Measurements from ENCODE around the gene C4BPB.

C4BPB gene

DNA sequence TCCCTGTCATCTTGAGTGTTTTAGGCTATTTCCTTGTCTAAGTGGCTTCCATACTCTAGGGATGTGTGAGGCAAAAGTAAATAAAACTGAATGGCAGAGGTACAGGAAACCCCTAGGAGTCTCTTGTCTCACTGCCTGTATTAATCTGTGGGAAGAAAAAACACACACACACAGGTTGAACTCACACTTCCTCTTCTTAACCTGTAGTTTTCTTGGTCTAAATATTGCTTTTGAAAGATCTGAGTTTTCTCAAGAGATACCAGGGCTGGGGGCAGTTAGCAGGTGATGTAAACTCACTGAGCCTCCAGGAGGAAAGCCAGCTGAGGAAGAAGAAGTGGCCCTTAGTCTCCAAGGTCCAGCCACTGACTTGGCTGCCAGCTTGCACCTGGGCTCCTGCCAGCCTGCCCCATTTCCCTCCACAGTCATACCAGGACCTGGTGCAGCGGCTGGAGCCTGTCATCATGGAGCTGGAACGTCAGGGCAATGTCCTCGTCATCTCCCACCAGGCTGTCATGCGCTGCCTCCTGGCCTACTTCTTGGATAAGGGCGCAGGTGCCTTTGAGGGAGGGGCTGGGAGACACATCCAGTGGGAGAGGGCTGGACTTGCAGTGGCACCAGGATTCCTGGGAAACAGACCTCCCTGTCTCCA lies 18.7 kb upstream of the C4BPB start:
- Histone ChIP-seq H3K9ac (no peak overlapping the region), H3K4me1 (peaks cover 8 to 16% (median 12%) of the 10 kb centered on the region in 10 experiments; a peak in 18 of 20 replicates), H3K4me2 (peak overlapping the region in 5 of 11 experiments; percentile 25 to 61 (median 49); a peak in 7 of 22 replicates), H4K20me1 (no peaks in the 10 kb centered on the region), H3K27me3 (no peaks in the 10 kb centered on the region), H3K4me3 (no peak overlapping the region), H3K27ac (no peak overlapping the region), H3K9me3 (replicated peaks in 1 of 11) (no peaks in the 10 kb centered on the region), H3K36me3 (no peaks in the 10 kb centered on the region)
- TF ChIP-seq Cebpa-rat (IDR thresholded peaks at IDR 0.05): no peak

DNA sequence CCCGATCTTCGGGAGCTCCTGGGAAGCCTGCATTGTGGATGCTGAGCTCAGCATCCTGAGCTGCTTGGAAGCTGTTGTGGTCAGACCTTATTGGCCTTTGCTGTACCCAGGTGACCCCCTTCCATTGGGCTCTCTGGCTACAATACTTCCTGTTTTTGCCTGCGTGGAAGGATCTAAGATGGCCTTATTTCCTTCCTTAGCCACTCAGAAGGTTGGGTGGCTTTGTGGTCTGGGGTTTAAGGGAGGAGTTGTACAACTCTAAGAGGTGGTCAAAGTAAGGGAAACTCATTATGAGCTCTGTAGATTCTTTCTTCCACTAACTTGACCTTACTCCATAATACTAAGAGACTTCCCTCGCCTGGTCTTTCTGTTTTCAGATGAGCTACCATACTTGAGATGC lies 17.8 kb upstream of the C4BPB start:
- Histone ChIP-seq H4K20me1 (no peaks in the 10 kb centered on the region), H3K9me3 (replicated peaks in 1 of 11) (no peaks in the 10 kb centered on the region), H3K36me3 (no peaks in the 10 kb centered on the region), H3K27ac (no peak overlapping the region), H3K27me3 (no peaks in the 10 kb centered on the region), H3K4me1 (peaks cover 8 to 16% (median 12%) of the 10 kb centered on the region in 10 experiments; a peak in 18 of 20 replicates), H3K4me3 (no peak overlapping the region), H3K4me2 (peak overlapping the region; percentile 25 to 61 (median 35); a peak in 19 of 22 replicates), H3K9ac (no peak overlapping the region)
- no peak for TF ChIP-seq Cebpa-rat (IDR thresholded peaks at IDR 0.05)

DNA sequence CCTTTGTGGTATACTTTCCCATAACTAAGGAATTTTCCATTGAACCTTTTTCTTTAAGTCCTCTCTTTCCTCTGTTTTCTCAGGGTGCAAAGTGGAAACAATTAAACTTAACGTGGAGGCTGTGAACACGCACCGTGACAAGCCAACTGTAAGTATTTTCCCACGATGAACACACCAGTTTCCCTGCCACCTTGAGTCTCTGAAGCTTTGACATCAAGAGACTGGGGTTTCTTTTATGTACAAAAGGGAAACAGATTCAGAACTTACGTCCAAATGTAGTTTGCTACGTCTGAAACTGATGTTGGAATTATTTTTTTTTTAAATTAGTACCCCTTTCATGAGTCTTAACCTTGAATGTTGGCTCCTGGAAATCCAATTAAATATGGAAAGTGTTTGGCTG lies 17.2 kb upstream of the C4BPB start:
- Histone ChIP-seq H3K36me3 (no peaks in the 10 kb centered on the region), H3K4me3 (no peak overlapping the region), H3K9ac (no peak overlapping the region), H3K4me1 (peaks cover 8 to 16% (median 12%) of the 10 kb centered on the region in 10 experiments; a peak in 18 of 20 replicates), H3K4me2 (peak overlapping the region; percentile 25 to 61 (median 35); a peak in 12 of 22 replicates), H3K27ac (no peak overlapping the region), H3K9me3 (replicated peaks in 1 of 11) (no peaks in the 10 kb centered on the region), H4K20me1 (no peaks in the 10 kb centered on the region), H3K27me3 (no peaks in the 10 kb centered on the region)
- no peak for TF ChIP-seq Cebpa-rat (IDR thresholded peaks at IDR 0.05)

DNA sequence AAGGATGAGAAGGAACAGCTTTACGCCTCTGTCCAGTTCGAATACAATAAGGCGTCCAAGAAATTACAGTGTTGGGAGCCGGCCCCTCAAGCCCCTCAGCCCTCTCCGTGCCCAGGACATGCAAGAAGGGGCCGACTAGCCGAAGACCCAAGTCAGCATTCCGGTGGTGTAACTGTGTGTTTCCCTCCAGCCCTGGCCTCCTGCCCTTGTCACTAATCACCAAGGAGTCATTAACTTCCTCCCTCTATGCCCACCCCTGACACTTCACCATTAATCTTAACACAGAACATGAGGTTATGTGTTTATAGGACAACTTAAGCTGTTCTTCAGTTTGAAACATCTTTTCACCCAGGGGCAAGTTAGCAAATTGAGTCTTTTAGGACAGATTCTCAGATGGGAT lies 16.4 kb upstream of the C4BPB start:
- no peaks in the 10 kb centered on the region for H3K27me3 ChIP-seq
- H3K9me3 ChIP-seq (replicated peaks in 1 of 11): no peaks in the 10 kb centered on the region
- H3K27ac ChIP-seq: no peak overlapping the region
- TF ChIP-seq Cebpa-rat (IDR thresholded peaks at IDR 0.05): no peak
- H4K20me1 ChIP-seq: no peaks in the 10 kb centered on the region
- no peak overlapping the region for H3K4me3 ChIP-seq
- H3K9ac ChIP-seq: no peak overlapping the region
- H3K4me1 ChIP-seq: peaks cover 8 to 16% (median 12%) of the 10 kb centered on the region in 10 experiments; a peak in 18 of 20 replicates
- H3K36me3 ChIP-seq: no peaks in the 10 kb centered on the region
- H3K4me2 ChIP-seq: no peak overlapping the region

DNA sequence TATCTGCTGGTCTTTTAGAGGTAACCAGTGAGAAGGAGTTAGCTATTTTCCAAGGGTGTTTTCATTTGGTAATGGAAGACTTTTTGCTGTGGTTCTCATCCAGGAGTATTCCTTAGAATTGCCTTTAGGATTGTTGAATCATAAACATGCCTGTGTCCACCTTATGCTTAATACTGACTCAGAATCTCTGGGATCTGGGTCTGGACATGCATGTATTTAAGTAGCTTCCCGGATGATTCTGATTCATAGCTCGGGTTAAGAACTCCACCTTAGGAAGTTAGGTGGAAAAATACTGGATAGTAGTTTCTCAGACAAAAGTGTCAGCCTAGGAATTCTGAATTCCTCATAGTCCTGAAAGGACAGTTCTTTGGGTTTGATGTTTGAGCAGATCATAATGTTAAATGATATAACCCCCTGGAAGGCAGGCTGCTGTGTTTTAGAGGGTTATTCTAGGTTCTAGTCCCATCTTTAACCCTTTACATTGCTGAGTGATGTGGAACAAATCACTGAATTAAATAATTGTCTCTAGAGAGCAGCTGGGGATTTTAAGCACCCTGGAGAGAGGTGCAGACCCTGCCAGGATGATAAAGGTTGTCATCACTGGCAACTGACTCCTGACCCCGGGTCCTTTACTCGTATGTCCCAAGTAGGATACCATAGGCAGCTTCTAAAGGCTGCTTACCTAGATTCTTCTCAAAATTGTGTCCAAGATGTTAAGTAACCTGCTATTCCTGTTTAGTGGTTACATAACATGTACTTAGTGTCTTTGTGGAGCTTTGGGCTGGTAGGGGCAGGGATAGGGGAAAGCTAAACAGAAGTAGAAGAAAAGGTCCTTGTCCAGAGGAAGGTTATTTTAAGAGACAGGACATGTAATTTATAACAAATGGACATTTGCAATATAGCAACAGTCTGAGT lies 14.5 kb upstream of the C4BPB start:
- Histone ChIP-seq H3K36me3 (no peaks in the 10 kb centered on the region), H4K20me1 (no peaks in the 10 kb centered on the region), H3K4me3 (no peak overlapping the region), H3K9me3 (replicated peaks in 1 of 11) (no peaks in the 10 kb centered on the region), H3K27ac (no peak overlapping the region), H3K9ac (no peak overlapping the region), H3K27me3 (no peaks in the 10 kb centered on the region), H3K4me1 (peaks cover 8 to 16% (median 12%) of the 10 kb centered on the region in 10 experiments; a peak in 18 of 20 replicates), H3K4me2 (no peak overlapping the region)
- TF ChIP-seq Cebpa-rat (IDR thresholded peaks at IDR 0.05): no peak

DNA sequence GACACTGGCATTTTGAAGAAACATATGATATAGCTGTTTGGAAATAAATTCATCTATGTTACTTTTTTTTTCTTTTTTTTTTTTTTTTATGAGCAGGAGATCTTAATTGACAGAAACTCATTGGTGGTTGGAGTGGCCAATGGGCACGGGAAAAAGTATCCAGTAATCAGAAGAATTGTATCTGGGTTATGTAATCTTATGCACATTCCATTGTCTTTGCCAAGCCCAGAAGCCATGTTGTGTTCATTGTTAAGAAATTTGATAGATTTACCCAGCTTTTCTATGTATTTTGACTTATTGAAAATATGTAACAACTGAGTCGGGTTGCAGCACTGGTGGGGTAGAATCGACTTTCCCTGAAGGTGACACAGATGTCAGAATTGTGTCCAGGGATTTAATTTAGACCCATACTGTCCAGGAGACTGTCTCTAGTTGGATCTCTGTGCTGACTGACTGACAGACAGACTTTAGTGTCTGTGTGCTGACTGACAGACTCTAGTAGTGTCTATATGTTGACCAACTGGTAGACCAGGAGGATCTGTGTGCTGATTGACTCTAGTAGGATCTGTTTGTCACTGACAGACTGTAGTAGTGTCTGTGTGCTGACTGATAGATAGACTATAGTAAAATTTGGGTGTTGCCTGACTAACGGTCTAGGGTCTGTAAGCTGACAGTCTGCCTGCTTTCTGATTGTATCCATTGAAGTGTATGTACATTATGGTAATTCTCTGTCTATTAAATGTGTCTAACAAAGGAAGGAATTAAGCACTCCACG lies 12.3 kb upstream of the C4BPB start:
- H3K9ac ChIP-seq: no peak overlapping the region
- no peak overlapping the region for H3K4me3 ChIP-seq
- no peaks in the 10 kb centered on the region for H3K27me3 ChIP-seq
- no peak for TF ChIP-seq Cebpa-rat (IDR thresholded peaks at IDR 0.05)
- H3K4me1 ChIP-seq: peaks cover 0 to 2% (median under 1%) of the 10 kb centered on the region in 10 experiments; a peak in 9 of 20 replicates
- no peaks in the 10 kb centered on the region for H4K20me1 ChIP-seq
- no peak overlapping the region for H3K27ac ChIP-seq
- no peak overlapping the region for H3K4me2 ChIP-seq
- H3K36me3 ChIP-seq: no peaks in the 10 kb centered on the region
- H3K9me3 ChIP-seq (replicated peaks in 1 of 11): no peaks in the 10 kb centered on the region

DNA sequence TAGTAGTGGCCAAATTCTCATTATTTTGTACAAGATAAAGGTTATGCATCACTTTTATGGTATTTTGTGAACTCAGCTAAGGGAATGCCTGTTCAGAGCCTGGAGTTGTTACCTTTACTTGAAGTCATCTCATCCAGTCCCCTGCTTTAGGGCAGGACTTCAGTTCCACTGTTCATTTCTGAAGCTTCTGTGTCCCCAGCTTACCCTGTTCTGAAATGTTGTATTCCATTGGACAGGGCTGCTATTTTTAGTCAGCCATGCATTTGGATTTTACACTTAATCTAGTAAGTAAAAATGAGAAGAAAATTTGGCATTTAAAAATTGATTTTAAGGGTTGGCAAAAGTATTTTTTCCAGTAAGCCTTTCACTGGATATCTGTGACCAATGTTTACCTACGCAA lies 11.6 kb upstream of the C4BPB start:
- H4K20me1 ChIP-seq: no peaks in the 10 kb centered on the region
- H3K36me3 ChIP-seq: no peaks in the 10 kb centered on the region
- no peak overlapping the region for H3K9ac ChIP-seq
- no peak for TF ChIP-seq Cebpa-rat (IDR thresholded peaks at IDR 0.05)
- no peak overlapping the region for H3K27ac ChIP-seq
- H3K4me1 ChIP-seq: no peaks in the 10 kb centered on the region
- H3K4me3 ChIP-seq: no peak overlapping the region
- no peak overlapping the region for H3K4me2 ChIP-seq
- H3K9me3 ChIP-seq (replicated peaks in 1 of 11): no peaks in the 10 kb centered on the region
- no peaks in the 10 kb centered on the region for H3K27me3 ChIP-seq

DNA sequence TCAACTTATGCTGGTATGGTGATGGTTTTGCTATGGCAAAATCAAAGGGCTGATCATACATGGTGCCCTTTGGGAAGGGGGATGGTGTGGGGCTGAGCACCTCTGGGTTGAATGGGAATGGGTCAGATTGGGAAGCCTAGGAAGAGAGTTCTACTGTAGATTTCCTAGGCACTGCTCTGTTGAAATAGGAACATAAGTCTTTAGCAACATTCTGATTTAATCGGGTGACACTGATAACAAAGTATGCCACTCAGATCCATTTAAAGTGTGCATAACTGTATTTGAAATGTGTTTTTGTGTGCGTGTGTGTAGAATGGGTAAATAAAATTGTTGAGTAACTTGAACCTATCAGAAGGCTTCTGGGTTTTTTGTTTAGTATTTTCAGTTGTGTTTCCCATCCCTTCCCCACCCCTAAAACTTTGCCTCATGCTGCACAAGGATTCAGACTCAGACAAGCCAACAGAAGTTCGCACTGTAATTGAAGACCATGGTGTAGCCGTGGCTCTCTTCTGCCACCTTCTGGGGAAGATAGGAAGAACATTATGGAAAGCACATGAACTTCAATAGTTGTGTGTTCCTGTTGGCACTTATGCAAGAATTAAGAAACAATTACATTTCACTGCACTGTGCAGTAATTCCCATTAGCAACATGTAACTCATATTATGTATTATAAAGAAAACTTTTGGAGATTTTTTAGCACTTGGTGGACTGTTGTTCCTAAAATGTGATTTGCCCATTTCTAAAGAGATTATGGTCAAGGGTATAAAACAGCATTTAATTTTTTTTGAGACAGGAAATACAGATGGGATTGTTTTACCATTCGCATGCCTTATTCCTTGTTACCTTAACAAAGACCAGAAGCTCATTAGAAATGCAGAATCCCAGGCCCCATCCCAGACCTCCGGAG lies 10.9 kb upstream of the C4BPB start:
- Histone ChIP-seq H3K27ac (no peak overlapping the region), H3K4me3 (no peak overlapping the region), H3K9ac (no peak overlapping the region), H3K36me3 (no peaks in the 10 kb centered on the region), H3K9me3 (replicated peaks in 1 of 11) (no peaks in the 10 kb centered on the region), H3K4me2 (no peak overlapping the region), H3K4me1 (no peaks in the 10 kb centered on the region), H4K20me1 (no peaks in the 10 kb centered on the region), H3K27me3 (no peaks in the 10 kb centered on the region)
- TF ChIP-seq Cebpa-rat (IDR thresholded peaks at IDR 0.05): no peak
